SK-N-MC (cell line): ENCODE data around the gene SNX3.

Experiments
- EZH2 ChIP-seq: fragments of 200-600 bp; sonication (generic); IDR thresholded peaks from one replicate; pipeline ENCODE4 v1.6.1; 2017; ENCODE audit warnings: antibody characterized with exemption
- FOXP2 ChIP-seq: optimal IDR thresholded peaks from 2 replicates; pipeline ENCODE3; 2011; ENCODE audit warnings: mild to moderate bottlenecking, moderate library complexity; ENCODE audit not compliant: insufficient read depth; ENCODE audit errors: extremely low read length, control extremely low read depth
- POLR2AphosphoS5 ChIP-seq: IDR thresholded peaks from 2 replicates; pipeline ENCODE4 v1.6.1; 2012; ENCODE audit warnings: mild to moderate bottlenecking, low read depth, low read length, borderline replicate concordance

DNA sequence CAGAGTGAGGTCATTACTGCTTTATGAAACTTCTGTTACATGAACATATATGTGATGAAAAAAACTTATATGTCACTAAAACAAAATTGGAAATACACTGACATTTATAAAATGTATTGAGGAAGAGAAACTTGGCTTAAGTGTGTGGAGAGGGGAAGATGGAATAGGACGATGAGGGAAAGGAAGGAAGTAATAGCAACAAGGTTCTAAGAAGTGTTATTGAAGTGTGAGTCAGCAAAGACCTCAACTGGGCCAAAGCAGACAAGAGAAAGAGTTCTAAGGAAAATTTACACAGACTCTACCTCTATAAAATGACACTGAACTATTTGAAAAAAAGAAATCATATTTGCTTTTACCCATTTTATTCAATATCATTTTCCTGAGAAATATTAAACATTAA is 38.3 kb downstream of the SNX3 start:
- no peak for TF ChIP-seq EZH2
- TF ChIP-seq POLR2AphosphoS5: no peak
- no peak for TF ChIP-seq FOXP2
